PC-3 (cell line): ENCODE measurements around the gene CPE.

ENCODE experiments used
- EZH2 ChIP-seq: fragments of 300-600 bp; sonication (generic); IDR thresholded peaks from one replicate; pipeline ENCODE4 v1.6.1; 2017; ENCODE audit warnings: antibody characterized with exemption, mild to moderate bottlenecking, low read length; ENCODE audit not compliant: unreplicated experiment
- EZH2phosphoT487 ChIP-seq: fragments of 300-600 bp; sonication (generic); IDR thresholded peaks from 2 replicates; pipeline ENCODE4 v1.6.1; 2018; ENCODE audit warnings: mild to moderate bottlenecking, antibody characterized with exemption, low read length, borderline replicate concordance
- TF ChIP-seq, protein P1 (sequence below): fragments of 300-600 bp; sonication (generic); conservative IDR thresholded peaks from 2 replicates; pipeline ENCODE4 v1.5.1; 2017; ENCODE audit warnings: antibody characterized with exemption, low read depth, mild to moderate bottlenecking, low read length

GRCh38 chr4:165403048-165403447, 24.2 kb downstream of the CPE start:
- TF ChIP-seq EZH2, result no peak
- TF ChIP-seq, protein P1, sequence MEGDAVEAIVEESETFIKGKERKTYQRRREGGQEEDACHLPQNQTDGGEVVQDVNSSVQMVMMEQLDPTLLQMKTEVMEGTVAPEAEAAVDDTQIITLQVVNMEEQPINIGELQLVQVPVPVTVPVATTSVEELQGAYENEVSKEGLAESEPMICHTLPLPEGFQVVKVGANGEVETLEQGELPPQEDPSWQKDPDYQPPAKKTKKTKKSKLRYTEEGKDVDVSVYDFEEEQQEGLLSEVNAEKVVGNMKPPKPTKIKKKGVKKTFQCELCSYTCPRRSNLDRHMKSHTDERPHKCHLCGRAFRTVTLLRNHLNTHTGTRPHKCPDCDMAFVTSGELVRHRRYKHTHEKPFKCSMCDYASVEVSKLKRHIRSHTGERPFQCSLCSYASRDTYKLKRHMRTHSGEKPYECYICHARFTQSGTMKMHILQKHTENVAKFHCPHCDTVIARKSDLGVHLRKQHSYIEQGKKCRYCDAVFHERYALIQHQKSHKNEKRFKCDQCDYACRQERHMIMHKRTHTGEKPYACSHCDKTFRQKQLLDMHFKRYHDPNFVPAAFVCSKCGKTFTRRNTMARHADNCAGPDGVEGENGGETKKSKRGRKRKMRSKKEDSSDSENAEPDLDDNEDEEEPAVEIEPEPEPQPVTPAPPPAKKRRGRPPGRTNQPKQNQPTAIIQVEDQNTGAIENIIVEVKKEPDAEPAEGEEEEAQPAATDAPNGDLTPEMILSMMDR, result no peak
- no peak for TF ChIP-seq EZH2phosphoT487
